ENCODE results near the gene CCNJ.
A peak's percentile ranks its signal among the peaks of the same experiment; 100 is the strongest.

CCNJ gene

DNA sequence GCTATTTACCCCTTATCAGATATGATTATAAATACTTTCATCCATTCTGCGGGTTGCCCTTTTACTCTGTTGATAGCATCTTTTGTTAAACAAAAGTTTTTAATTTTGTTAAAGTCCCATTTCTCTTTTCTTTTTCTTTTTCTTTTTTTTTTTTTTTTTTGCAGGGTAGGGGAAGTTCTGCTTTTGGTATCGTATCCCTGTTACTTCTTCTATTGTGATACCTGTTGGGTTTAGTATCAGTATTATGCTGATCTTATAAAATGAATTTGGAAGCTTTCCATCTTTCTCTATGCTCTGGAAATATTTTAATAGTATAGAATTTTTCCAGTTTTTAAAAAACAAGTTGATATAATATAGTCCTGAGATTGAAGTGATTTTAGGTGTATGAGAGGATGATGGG, 6.0 kb downstream of the CCNJ start:
- FAIRE-seq, result no peak
- DNase-seq (ENCODE audit: insufficient read length, low spot score), result no peak

DNA sequence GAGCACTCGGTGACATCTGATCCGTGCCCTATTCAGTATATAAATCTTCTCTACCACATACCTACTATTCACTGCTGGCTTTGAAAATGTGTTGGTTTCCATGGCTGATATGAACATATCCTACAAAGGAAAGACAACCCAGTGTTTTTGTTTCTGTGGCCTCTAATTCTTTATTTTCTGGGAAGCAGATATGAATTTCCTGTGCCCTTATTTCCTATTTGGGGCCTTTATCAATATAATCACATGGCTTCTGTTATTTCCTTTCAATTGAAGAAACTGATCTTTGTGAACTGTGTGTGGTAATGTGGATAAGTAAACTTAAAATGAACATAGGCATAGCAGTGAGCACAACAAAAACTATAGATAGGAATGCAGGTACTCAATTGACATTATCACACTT, 10.6 kb downstream of the CCNJ start:
- FAIRE-seq, result no peak
- DNase-seq (ENCODE audit: insufficient read length, low spot score), result no peak

DNA sequence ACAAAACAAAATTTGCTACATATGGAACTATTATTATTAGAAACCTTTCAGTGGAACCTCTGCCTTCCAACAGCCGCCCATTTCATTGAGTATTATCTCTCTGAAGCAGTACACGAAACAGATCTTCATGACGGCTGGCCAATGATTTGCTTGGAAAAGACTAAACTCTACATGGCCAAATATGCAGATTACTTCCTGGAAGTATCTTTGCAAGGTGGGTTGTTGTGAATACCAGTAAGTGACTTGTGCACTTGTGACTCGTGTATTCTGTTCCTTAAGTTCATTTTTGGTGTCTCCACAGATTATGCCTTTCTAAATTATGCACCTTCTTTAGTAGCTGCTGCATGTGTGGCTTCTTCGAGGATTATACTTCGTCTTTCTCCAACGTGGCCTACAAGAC, 13.4 kb downstream of the CCNJ start:
- DNase-seq (ENCODE audit: insufficient read length, low spot score) (no peak), FAIRE-seq (no peak)

GRCh38 chr10:96061232-96061631, 17.8 kb downstream of the CCNJ start:
- FAIRE-seq, result no peak
- no peak for DNase-seq (ENCODE audit: insufficient read length, low spot score)

DNA sequence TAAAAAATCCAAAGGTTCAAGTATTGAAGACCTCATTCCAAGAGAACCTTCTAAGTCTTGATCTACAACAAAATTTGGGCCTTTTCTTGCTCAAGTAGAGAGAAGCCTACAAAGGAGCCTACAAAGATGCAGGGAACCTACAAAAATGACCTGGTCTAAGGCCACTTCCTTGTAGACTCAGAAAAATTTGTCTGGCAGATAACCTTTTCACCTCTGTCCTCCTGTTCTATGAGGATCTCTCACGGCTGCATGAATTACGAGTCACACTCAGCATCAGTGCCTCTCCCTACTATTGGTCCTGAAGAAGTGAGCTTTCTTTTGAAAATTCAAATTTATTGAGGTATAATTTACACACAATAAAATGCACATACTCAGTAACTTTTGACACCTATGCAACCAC, 29.3 kb downstream of the CCNJ start:
- DNase-seq (ENCODE audit: insufficient read length, low spot score) (no peak), FAIRE-seq (no peak)

- DNase-seq (ENCODE audit: insufficient read length, low spot score), result no peak
- FAIRE-seq, result no peak
These were observed 30.3 kb downstream of the CCNJ start for GRCh38 chr10:96073722-96074121.

- FAIRE-seq, result no peak
- DNase-seq (ENCODE audit: insufficient read length, low spot score), result no peak
These were observed 31.4 kb downstream of the CCNJ start for GRCh38 chr10:96074776-96075175.

GRCh38 chr10:96075977-96076376, 32.6 kb downstream of the CCNJ start:
- FAIRE-seq (no peak), DNase-seq (ENCODE audit: insufficient read length, low spot score) (no peak)

DNA sequence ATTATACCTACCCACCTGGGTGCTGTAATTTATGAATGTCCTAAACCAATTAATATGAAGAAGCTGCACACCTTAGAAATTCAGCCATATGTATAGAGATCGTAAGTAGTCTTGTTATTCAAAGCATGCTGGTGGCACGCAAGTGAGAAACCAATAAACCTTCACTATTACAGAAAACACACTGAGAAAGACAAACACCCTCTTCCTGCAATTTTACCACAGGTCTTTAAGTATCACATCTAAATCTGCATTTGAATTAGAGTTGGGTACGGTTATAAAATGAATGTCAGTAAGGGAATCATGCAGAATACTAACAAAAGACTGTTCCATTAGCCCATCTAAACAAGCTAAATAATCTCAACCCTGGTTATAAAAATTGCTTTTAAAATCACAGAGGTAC, 33.8 kb downstream of the CCNJ start:
- FAIRE-seq (no peak), DNase-seq (ENCODE audit: insufficient read length, low spot score) (no peak)

GRCh38 chr10:96082153-96082552, 38.8 kb downstream of the CCNJ start:
- FAIRE-seq, result no peak

GRCh38 chr10:96082748-96083147, 39.4 kb downstream of the CCNJ start:
- no peak for FAIRE-seq

More at GRCh38 chr10:96082153-96082552, 38.8 kb downstream of the CCNJ start:
- no peak for DNase-seq (ENCODE audit: insufficient read length, low spot score)

GRCh38 chr10:96089116-96089515, 45.7 kb downstream of the CCNJ start:
- DNase-seq (ENCODE audit: insufficient read length, low spot score), result no peak
- FAIRE-seq, result no peak

More at GRCh38 chr10:96082748-96083147, 39.4 kb downstream of the CCNJ start:
- DNase-seq (ENCODE audit: insufficient read length, low spot score), result no peak

DNA sequence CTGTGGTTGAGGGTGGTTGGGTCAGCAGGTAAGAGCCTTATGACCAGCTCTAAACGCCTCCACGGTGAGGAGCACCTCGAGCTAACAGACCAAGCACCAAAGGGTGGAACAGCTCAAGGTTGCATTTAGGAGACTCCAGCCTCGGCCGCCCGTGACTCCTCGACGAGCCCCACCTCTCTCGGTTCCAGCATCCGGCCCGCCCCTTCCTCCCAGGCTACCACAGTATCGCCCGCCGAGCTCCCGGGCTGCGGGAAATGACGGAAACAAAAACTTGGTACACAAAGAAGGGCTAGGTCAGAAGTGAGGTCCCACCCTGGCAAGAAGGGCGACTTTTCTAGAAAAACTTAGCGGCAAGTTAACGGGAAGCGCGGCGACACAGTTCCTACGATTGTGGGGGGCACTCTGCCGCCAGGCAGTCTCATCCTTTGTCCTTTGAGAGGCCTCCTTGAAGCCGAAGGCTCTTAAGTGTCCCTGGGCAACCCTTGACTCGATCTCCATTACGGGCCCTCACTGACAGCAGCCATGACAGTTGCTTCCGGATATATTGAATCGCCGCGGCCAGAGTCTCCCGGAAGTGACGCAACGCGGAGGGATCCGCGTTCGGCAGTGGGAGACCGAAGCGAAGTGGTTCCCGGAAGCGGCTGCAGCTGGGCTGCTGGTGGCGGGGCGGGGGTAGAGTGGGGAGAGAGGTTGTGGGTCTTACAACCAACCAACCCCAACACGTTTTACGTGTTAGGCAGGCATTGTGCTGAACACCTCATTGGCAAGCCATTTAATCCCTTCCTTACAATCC, 46.5 kb downstream of the CCNJ start:
- DNase-seq (ENCODE audit: insufficient read length, low spot score) (peak; percentile 90), FAIRE-seq (peak; percentile 85)

- DNase-seq (ENCODE audit: insufficient read length, low spot score) (no peak), FAIRE-seq (no peak)
These were observed 47.0 kb downstream of the CCNJ start for GRCh38 chr10:96090463-96090800.

- no peak for FAIRE-seq
These were observed 49.8 kb downstream of the CCNJ start for GRCh38 chr10:96092999-96093767.

DNA sequence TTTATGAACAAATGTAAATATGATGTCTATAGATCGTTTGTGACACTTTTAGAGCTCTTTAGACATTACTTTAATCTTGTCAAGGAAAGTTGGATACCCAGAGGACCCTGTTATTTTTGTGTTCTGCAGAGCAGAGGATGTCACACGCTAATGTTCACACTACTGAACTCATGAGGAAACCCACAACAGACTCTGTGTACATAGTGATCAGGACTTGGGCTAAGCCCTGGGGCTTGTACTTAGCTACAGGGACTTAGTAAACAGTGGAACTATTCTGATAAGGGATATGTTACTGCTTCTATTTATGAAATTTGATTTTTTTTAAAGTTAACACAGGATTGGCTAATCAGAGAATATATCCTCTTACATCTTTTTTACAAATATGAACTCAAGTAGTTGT, 50.6 kb downstream of the CCNJ start:
- FAIRE-seq (no peak), DNase-seq (ENCODE audit: insufficient read length, low spot score) (no peak)

More at GRCh38 chr10:96092999-96093767, 49.8 kb downstream of the CCNJ start:
- no peak for DNase-seq (ENCODE audit: insufficient read length, low spot score)

GRCh38 chr10:96096958-96097357, 53.6 kb downstream of the CCNJ start:
- FAIRE-seq, result no peak

DNA sequence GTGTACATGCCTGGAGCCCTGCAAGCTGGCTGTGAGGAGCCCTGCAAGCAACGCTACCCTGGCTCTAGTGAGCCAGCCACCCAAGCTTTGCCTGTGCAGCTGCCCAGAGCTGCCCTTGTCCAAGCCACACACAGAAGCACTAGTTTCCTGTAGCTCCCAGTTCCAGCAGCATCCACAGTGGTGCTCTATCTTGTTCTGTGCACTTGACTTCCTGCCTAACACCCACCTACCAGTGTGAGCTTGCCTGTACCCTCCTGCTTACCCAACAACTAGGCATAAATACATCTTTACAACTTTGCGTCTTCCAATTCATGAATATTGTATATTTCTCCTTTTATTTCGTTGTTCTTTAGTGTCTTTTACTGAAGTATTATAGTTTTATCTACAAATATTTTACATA, 54.5 kb downstream of the CCNJ start:
- FAIRE-seq, result no peak

More at GRCh38 chr10:96096958-96097357, 53.6 kb downstream of the CCNJ start:
- DNase-seq (ENCODE audit: insufficient read length, low spot score), result no peak

GRCh38 chr10:96107623-96108038, 64.2 kb downstream of the CCNJ start:
- no peak for DNase-seq (ENCODE audit: insufficient read length, low spot score)
- FAIRE-seq, result no peak

More for the DNA sequence above, 54.5 kb downstream of the CCNJ start:
- no peak for DNase-seq (ENCODE audit: insufficient read length, low spot score)

Measured in HTR-8/SVneo (cell line).